Measurements from ENCODE around the gene TNFRSF14.

The TNFRSF14 gene

DNA sequence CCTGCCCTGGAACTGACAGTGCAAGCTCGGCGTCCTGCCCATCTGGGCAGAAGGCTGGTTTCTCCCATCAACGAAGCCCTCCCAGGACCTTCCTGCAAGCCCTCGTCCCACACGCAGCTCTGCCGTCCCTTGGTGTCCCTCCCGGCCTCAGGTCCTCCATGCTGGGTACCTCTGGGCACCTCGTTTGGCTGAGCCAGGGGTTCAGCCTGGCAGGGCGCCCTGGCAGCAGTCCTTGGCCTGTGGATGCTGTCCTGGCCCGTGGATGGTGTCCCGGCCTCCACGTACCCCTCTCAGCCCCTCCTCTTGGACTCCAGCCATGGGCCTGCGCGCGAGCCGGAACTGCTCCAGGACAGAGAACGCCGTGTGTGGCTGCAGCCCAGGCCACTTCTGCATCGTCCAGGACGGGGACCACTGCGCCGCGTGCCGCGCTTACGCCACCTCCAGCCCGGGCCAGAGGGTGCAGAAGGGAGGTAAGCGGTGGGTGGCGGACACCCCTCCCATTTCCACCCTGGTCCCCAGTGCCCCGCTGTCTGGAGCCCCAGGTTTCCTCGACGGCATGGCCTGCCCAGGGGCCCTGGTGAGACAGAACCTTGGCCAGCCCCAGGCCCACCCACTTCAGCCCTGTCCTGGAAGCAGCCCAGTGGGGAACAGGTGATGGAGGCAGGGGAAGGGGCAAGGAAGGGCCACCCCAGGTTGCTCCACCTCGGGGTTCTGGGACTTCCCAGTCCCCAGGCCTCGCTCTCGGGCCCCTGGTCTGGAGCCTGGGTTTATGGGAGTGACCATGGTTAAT is 3.5 kb downstream of the TNFRSF14 start:
- Histone ChIP-seq H3K36me3 (ENCODE audit: control insufficient read depth, insufficient read depth, low read length) (peaks cover 52% of the 10 kb centered on the region), H3K4me1 (ENCODE audit: control insufficient read depth, insufficient read depth, low read length, poor library complexity, severe bottlenecking) (peaks cover 38% of the 10 kb centered on the region)
- no peak for DNase-seq

GRCh38 chr1:2560299-2561073 is 4.3 kb downstream of the TNFRSF14 start:
- Histone ChIP-seq H3K27ac (ENCODE audit: insufficient read depth, low read length, poor library complexity, severe bottlenecking) (no peak overlapping the region), H3K4me1 (ENCODE audit: control insufficient read depth, insufficient read depth, low read length, poor library complexity, severe bottlenecking) (peaks cover 30% of the 10 kb centered on the region), H3K4me3 (ENCODE audit: insufficient read depth, low read depth, low read length, poor library complexity, severe bottlenecking) (no peak overlapping the region), H3K9me3 (ENCODE audit: control insufficient read depth, low read length) (no peaks in the 10 kb centered on the region), H3K36me3 (ENCODE audit: control insufficient read depth, insufficient read depth, low read length) (peaks cover 52% of the 10 kb centered on the region), H3K27me3 (replicated peaks; ENCODE audit: control insufficient read depth, insufficient read depth, low read length, poor library complexity, severe bottlenecking) (no peaks in the 10 kb centered on the region)
- no peak for DNase-seq

More for the DNA sequence above, 3.5 kb downstream of the TNFRSF14 start:
- Histone ChIP-seq H3K27ac (ENCODE audit: insufficient read depth, low read length, poor library complexity, severe bottlenecking) (no peak overlapping the region), H3K4me3 (ENCODE audit: insufficient read depth, low read depth, low read length, poor library complexity, severe bottlenecking) (no peak overlapping the region), H3K27me3 (replicated peaks; ENCODE audit: control insufficient read depth, insufficient read depth, low read length, poor library complexity, severe bottlenecking) (no peaks in the 10 kb centered on the region), H3K9me3 (ENCODE audit: control insufficient read depth, low read length) (no peaks in the 10 kb centered on the region)

- Histone ChIP-seq H3K36me3 (ENCODE audit: control insufficient read depth, insufficient read depth, low read length) (peaks cover 52% of the 10 kb centered on the region), H3K4me1 (ENCODE audit: control insufficient read depth, insufficient read depth, low read length, poor library complexity, severe bottlenecking) (peaks cover 25% of the 10 kb centered on the region), H3K9me3 (ENCODE audit: control insufficient read depth, low read length) (no peaks in the 10 kb centered on the region), H3K4me3 (ENCODE audit: insufficient read depth, low read depth, low read length, poor library complexity, severe bottlenecking) (no peak overlapping the region), H3K27me3 (replicated peaks; ENCODE audit: control insufficient read depth, insufficient read depth, low read length, poor library complexity, severe bottlenecking) (no peaks in the 10 kb centered on the region), H3K27ac (ENCODE audit: insufficient read depth, low read length, poor library complexity, severe bottlenecking) (no peak overlapping the region)
- DNase-seq, result no peak
These were observed 5.3 kb downstream of the TNFRSF14 start for GRCh38 chr1:2561446-2561845.

DNA sequence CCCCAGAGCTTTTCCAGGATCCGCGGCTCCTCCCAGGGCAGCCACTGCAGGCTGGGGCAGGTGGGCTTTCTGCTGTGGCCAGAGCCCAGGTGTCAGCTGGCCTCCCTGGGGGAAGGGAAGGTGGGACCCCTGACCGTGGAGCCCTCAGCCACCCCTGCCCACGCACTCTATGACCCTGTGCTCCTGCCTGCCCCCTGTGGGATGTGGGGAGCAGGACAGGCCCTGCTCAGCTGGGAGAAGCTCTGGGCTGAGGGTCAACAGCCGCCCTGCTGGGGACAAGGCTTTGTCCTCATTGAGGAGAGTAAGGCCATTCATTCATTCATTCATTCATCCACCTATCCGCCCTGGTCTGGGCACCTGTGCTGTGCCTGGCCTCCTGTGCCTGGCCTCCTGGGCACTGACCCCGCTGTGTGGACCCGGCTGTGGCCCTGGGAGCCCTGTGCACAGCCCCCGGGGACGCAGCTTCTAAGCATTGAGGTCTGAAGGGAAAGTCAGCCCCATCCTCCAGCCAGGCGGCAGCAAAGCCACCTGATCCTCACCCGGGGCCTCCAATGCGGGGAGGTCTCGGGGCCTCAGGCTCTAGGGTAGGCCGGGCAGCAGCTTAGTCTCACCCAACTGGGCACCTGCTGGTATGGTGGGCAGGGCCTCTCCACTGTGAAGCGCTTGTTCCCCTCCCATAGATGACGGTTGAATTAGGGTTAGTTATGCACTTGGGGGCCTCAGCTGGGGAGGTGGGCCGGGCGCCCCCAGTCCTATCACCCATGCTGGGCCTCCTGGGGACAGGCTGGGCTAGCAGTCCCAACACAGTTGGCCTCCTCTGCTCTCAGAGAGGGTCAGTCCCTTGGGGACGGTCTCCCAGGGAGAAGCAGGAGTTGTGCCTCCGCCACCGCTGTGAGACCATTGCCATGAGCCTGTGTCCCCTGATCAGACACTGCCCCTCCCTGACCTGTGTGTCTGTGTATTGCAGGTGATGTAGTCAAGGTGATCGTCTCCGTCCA is 6.0 kb downstream of the TNFRSF14 start:
- peaks cover 52% of the 10 kb centered on the region for H3K36me3 ChIP-seq (ENCODE audit: control insufficient read depth, insufficient read depth, low read length)
- H3K9me3 ChIP-seq (ENCODE audit: control insufficient read depth, low read length), result no peaks in the 10 kb centered on the region
- no peak overlapping the region for H3K4me3 ChIP-seq (ENCODE audit: insufficient read depth, low read depth, low read length, poor library complexity, severe bottlenecking)
- no peak overlapping the region for H3K27ac ChIP-seq (ENCODE audit: insufficient read depth, low read length, poor library complexity, severe bottlenecking)
- no peak for DNase-seq
- no peaks in the 10 kb centered on the region for H3K27me3 ChIP-seq (replicated peaks; ENCODE audit: control insufficient read depth, insufficient read depth, low read length, poor library complexity, severe bottlenecking)
- H3K4me1 ChIP-seq (ENCODE audit: control insufficient read depth, insufficient read depth, low read length, poor library complexity, severe bottlenecking), result peaks cover 19% of the 10 kb centered on the region

- Histone ChIP-seq H3K27ac (ENCODE audit: insufficient read depth, low read length, poor library complexity, severe bottlenecking) (no peak overlapping the region), H3K36me3 (ENCODE audit: control insufficient read depth, insufficient read depth, low read length) (peaks cover 50% of the 10 kb centered on the region), H3K27me3 (replicated peaks; ENCODE audit: control insufficient read depth, insufficient read depth, low read length, poor library complexity, severe bottlenecking) (no peaks in the 10 kb centered on the region), H3K9me3 (ENCODE audit: control insufficient read depth, low read length) (no peaks in the 10 kb centered on the region), H3K4me1 (ENCODE audit: control insufficient read depth, insufficient read depth, low read length, poor library complexity, severe bottlenecking) (peaks cover 9% of the 10 kb centered on the region), H3K4me3 (ENCODE audit: insufficient read depth, low read depth, low read length, poor library complexity, severe bottlenecking) (no peak overlapping the region)
- DNase-seq, result no peak
These were observed 7.0 kb downstream of the TNFRSF14 start for GRCh38 chr1:2563205-2563604.

- Histone ChIP-seq H3K36me3 (ENCODE audit: control insufficient read depth, insufficient read depth, low read length) (peaks cover 43% of the 10 kb centered on the region), H3K4me3 (ENCODE audit: insufficient read depth, low read depth, low read length, poor library complexity, severe bottlenecking) (no peak overlapping the region), H3K4me1 (ENCODE audit: control insufficient read depth, insufficient read depth, low read length, poor library complexity, severe bottlenecking) (no peaks in the 10 kb centered on the region), H3K9me3 (ENCODE audit: control insufficient read depth, low read length) (no peaks in the 10 kb centered on the region), H3K27me3 (replicated peaks; ENCODE audit: control insufficient read depth, insufficient read depth, low read length, poor library complexity, severe bottlenecking) (no peaks in the 10 kb centered on the region), H3K27ac (ENCODE audit: insufficient read depth, low read length, poor library complexity, severe bottlenecking) (no peak overlapping the region)
- no peak for DNase-seq
These were observed 8.0 kb downstream of the TNFRSF14 start for GRCh38 chr1:2564006-2564814.

DNA sequence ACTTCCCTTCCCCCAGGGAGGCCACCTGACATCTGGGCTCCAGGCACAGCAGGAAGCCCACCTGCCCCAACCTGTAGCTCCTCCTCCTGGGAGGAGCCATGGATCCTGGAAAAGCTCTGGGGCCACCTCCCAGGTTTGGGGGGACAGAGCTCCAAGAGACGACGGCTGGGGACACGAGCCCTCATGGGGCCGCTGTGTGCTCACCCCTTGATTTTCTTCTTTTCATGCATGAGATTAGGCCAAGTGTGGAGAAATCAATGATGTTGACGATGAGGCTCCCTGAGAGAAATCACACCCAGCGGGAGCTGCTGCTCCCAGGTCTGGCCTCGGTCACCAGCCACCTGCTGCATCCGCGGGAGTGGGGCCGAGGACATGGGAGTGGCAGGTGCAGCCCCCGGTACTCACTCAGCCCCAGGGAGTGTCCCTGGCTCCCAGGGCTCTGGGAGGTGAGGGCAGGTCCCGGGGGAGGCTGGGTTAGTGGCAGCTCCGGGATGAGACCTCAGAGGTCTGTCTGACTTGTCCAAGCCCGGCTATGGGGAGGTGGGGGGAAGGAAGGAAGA is 8.7 kb downstream of the TNFRSF14 start:
- Histone ChIP-seq H3K27me3 (replicated peaks; ENCODE audit: control insufficient read depth, insufficient read depth, low read length, poor library complexity, severe bottlenecking) (no peaks in the 10 kb centered on the region), H3K4me3 (ENCODE audit: insufficient read depth, low read depth, low read length, poor library complexity, severe bottlenecking) (no peak overlapping the region), H3K36me3 (ENCODE audit: control insufficient read depth, insufficient read depth, low read length) (peaks cover 38% of the 10 kb centered on the region), H3K27ac (ENCODE audit: insufficient read depth, low read length, poor library complexity, severe bottlenecking) (no peak overlapping the region), H3K4me1 (ENCODE audit: control insufficient read depth, insufficient read depth, low read length, poor library complexity, severe bottlenecking) (no peaks in the 10 kb centered on the region), H3K9me3 (ENCODE audit: control insufficient read depth, low read length) (no peaks in the 10 kb centered on the region)
- DNase-seq, result no peak

DNA sequence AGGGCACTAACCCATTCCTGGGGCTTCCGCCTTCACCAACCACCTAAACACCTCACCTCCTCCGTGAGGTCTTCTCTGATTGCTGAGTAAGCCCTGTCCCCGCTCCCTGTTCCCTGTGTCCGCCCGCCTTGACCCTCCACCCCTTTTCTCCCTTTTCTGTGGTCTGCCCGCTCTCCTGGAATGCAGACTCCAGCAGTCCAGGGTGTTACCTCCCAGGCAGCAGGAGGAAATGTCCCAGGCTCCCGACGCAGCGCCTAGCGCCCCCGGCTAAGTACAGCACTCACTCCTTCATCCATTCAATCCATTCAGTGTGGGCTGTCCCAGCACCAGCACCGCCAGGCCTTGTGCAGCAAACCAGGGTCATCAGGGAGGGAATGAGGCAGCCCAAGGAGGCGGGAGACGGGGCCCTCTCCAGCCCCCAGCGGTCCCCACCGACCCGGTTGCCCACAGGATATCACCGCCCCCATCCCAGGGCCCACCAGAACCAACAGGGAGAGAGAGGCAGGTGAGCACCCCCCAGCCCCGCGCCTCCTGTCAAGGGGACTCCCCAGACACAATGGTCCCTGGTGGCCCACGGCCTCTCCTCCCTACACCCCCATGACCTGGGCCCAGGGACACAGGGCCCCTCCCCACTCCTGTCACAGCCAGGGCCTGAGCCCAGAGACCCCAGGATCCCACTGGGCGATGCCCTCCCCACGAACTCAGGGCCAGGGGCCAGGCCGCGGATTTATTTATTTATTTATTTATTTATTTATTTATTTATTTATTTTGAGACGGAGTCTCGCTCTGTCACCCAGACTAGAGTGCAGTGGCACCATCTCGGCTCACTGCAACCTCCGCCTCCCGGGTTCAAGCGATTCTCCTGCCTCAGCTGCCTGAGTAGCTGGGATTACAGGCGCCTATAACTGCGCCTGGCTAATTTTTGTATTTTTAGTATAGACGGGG is 10.2 kb downstream of the TNFRSF14 start:
- no peaks in the 10 kb centered on the region for H3K4me1 ChIP-seq (ENCODE audit: control insufficient read depth, insufficient read depth, low read length, poor library complexity, severe bottlenecking)
- H3K9me3 ChIP-seq (ENCODE audit: control insufficient read depth, low read length), result no peaks in the 10 kb centered on the region
- no peak for DNase-seq
- no peaks in the 10 kb centered on the region for H3K27me3 ChIP-seq (replicated peaks; ENCODE audit: control insufficient read depth, insufficient read depth, low read length, poor library complexity, severe bottlenecking)
- no peak overlapping the region for H3K4me3 ChIP-seq (ENCODE audit: insufficient read depth, low read depth, low read length, poor library complexity, severe bottlenecking)
- H3K27ac ChIP-seq (ENCODE audit: insufficient read depth, low read length, poor library complexity, severe bottlenecking), result no peak overlapping the region
- H3K36me3 ChIP-seq (ENCODE audit: control insufficient read depth, insufficient read depth, low read length), result peaks cover 26% of the 10 kb centered on the region
